ENCODE measurements around the gene SLC2A6. TPM values are rescaled to one million over a fixed set of nuclear protein-coding genes. Genes with fewer than 3 reads are reported as not detected.

The SLC2A6 gene
- total RNA-seq, 2 donors from 2014 or later = 1.5 to 3.4 TPM

DNA sequence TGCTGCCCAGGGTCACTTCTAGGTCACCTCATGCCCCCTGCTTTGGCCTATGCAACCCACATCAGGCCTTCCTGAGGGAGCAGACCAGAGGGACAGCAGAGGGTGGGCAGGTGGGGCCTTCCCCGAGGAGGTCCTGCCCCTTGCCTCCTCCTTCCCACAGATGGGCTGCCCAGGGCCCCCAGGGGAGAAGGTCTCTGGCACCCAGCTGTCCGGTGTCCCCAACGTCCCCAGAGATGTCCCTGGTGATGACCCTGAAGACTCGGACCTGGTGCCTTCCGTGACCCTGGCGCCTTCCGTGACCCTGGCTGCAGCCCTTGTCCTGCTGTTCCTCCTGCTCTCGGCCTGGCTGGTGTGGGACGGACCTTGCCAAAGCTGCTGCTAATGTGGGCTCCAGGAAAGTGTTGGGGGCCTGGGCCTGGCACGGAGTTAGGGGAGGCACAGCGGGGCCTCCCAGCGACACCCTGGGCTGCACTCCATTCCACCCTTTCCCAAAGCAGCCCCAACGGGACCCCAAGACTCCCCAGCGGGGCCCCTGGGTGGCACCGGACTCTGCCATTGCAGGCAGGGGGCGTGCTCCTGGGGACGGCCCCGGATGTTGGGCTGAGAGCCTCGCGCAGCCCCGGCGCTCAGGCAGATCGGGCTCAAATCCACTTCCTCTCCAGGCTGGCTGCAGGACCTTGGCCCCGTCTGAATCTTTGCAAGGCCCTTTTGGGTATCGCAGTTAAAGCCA, 6.8 kb upstream of the SLC2A6 start:
- peak; percentile 27 for ATAC-seq
- H3K27ac Mint-ChIP-seq = no peak overlapping the region
- no peak for DNase-seq
- peaks cover 3% of the 10 kb centered on the region for H3K4me1 Mint-ChIP-seq
- peaks cover 27% of the 10 kb centered on the region for H3K27me3 Mint-ChIP-seq
- no peaks in the 10 kb centered on the region for H3K9me3 ChIP-seq (ENCODE audit: control insufficient read depth, low read length, poor library complexity, severe bottlenecking)
- peak overlapping the region; percentile 39 for H3K4me3 Mint-ChIP-seq
- no peaks in the 10 kb centered on the region for H3K36me3 Mint-ChIP-seq (ENCODE audit: low read depth)

DNA sequence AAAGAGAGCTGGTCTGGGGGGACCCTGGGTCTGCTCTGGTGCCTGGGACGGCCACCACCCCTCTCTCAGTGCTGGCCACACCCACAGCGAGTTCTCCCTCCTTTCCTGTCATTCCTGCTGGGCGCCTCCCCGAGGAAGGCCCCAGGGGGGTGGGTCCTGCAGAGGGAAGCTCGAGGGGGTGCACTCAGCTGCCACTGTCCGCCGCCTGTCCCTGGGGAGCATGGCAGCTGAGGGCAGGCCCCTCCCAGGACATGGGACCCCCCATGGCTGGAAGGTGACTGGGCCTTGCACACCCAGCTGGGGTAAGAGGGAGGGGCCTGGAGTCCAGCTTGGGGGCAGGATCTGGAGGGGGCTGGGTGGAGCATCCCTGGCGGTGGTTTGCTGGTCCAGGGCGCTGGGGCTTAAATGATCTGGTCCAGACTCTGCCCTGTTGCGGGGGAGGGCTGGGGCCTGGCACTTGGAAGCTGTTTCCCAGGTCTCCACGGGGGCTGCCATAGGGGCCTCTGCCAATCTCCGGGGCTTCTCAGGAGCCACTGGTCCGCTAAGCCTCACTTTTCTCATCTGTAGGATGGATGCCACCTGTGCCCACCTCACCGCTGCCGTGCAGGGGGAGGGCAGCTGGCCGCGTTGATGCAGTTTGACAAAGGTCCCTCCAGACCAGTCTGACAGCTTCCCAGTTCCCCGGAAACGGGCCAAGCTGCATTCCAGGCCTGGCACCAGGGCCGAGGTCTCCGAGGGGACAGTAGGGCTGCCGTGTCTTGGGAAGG, 6.0 kb upstream of the SLC2A6 start:
- no peaks in the 10 kb centered on the region for H3K36me3 Mint-ChIP-seq (ENCODE audit: low read depth)
- no peaks in the 10 kb centered on the region for H3K9me3 ChIP-seq (ENCODE audit: control insufficient read depth, low read length, poor library complexity, severe bottlenecking)
- no peak overlapping the region for H3K27ac Mint-ChIP-seq
- peaks cover 5% of the 10 kb centered on the region for H3K4me1 Mint-ChIP-seq
- no peak for ATAC-seq
- H3K4me3 Mint-ChIP-seq = no peak overlapping the region
- no peak for DNase-seq
- H3K27me3 Mint-ChIP-seq = peaks cover 26% of the 10 kb centered on the region

DNA sequence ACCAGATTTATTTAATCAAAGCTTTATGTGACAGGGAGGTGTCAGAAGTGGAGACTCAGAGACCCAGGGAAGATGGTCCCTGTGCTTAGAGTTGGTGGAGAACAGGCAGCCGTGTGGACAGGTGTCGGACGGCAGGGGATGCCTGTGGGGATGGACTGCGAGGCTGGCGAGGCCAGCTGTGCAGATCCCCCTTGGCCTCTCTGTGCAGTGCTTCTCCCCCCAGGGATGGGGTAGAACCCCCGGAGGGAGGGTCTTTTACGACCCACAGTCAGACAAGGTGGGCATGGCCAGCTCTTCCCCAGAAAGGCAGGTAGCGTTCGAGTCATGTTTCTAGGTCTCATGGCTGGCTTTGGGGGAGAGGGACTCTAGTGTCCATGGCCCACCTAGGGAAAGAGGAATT, 4.7 kb upstream of the SLC2A6 start:
- no peak overlapping the region for H3K4me3 Mint-ChIP-seq
- H3K27me3 Mint-ChIP-seq = peaks cover 19% of the 10 kb centered on the region
- no peaks in the 10 kb centered on the region for H3K36me3 Mint-ChIP-seq (ENCODE audit: low read depth)
- H3K9me3 ChIP-seq (ENCODE audit: control insufficient read depth, low read length, poor library complexity, severe bottlenecking) = no peaks in the 10 kb centered on the region
- ATAC-seq (no peak), DNase-seq (no peak)
- H3K4me1 Mint-ChIP-seq = peaks cover 10% of the 10 kb centered on the region
- H3K27ac Mint-ChIP-seq = no peak overlapping the region

DNA sequence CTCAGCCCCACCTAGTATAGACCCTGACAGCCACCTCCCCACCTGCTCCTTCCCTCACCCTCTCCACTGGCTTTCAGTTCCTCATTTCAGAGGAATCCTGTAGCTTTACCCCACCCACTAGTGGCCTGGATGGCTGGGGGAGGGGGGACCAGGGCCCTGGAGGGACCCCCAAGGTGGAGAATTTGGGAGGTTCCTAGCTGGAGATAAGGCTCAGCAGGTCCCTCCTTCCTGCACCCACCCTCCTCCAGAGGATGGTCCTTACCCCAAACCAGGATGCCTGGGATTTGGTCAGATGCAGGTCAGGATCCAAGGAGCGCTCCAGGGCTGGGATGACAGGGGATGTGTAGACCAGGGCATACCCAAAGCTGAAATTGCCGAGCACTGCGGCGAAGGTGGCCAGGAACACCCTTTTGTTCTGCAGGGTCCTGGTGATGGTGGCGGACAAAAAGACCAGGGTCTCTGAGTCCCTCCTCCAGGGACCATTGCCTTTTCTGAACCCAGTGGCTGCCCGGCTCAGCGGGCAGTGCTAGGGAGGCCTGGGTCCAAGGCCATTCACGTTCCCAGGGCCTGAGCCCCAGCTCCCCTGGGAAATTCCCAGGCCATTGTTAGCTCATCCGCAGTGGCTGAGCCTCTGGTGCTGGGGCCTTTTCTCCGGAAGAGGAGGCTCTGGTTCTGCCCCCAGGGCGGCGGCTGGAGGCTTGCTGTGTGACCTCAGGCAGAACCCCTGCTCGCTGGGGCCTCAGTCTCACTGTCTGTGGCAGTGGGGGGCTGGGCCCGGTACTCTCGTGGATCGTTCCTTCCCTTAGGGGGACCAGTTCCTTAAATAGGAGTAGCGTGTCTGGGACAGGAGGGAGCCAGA, 678 bp downstream of the SLC2A6 start:
- H3K9me3 ChIP-seq (ENCODE audit: control insufficient read depth, low read length, poor library complexity, severe bottlenecking) = no peaks in the 10 kb centered on the region
- Mint-ChIP-seq H3K36me3 (ENCODE audit: low read depth) (no peaks in the 10 kb centered on the region), H3K4me3 (peak overlapping the region; percentile 85), H3K27me3 (peaks cover 8% of the 10 kb centered on the region), H3K4me1 (peaks cover 6% of the 10 kb centered on the region), H3K27ac (no peak overlapping the region)
- DNase-seq (no peak), ATAC-seq (peak; percentile 11)

DNA sequence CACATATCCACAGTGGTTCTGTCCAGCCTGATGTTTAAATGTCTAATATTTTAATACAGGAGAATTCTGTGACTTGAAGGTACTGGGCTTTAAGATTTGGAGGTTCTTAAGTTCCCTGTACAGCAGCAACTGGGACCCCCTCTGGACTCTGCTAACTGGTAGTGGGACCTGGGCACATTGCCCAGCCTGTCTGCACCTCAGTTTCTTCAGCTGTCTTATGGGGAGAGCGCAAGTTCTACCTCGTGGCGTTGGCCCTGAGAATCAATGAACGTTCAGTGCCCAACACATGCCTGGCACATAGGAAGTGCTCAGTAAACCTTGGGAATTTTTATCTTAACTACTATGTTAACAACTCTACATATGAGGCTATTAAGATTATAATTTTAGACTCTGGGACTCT, 1.4 kb downstream of the SLC2A6 start:
- no peak overlapping the region for H3K27ac Mint-ChIP-seq
- DNase-seq (no peak), ATAC-seq (no peak)
- H3K36me3 Mint-ChIP-seq (ENCODE audit: low read depth) = no peaks in the 10 kb centered on the region
- peaks cover 5% of the 10 kb centered on the region for H3K27me3 Mint-ChIP-seq
- no peaks in the 10 kb centered on the region for H3K9me3 ChIP-seq (ENCODE audit: control insufficient read depth, low read length, poor library complexity, severe bottlenecking)
- H3K4me1 Mint-ChIP-seq = peaks cover 6% of the 10 kb centered on the region
- peak overlapping the region; percentile 85 for H3K4me3 Mint-ChIP-seq

DNA sequence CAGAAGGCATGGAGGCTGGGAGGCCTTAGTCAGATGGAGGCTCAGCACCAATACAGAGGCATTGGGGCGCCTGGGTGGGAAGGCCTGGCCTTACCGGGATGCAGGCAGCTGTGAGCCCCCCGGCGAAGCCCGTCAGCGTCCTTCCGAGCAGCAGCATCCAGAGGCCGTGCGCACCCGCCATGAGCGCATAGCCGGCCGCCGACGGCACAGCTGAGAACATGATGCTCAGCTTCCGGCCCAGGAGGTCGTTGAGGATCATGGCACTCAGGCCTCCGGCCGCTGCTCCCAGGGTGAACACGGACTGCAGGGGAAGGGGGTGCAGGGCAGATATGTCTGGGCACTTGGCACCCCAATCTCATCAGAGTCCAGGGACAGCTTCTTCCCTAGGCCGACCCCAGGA, 2.0 kb downstream of the SLC2A6 start:
- no peak for ATAC-seq
- Mint-ChIP-seq H3K4me3 (no peak overlapping the region), H3K27ac (no peak overlapping the region), H3K27me3 (peaks cover under 1% of the 10 kb centered on the region), H3K36me3 (ENCODE audit: low read depth) (no peaks in the 10 kb centered on the region), H3K4me1 (peaks cover 6% of the 10 kb centered on the region)
- no peaks in the 10 kb centered on the region for H3K9me3 ChIP-seq (ENCODE audit: control insufficient read depth, low read length, poor library complexity, severe bottlenecking)
- no peak for DNase-seq

DNA sequence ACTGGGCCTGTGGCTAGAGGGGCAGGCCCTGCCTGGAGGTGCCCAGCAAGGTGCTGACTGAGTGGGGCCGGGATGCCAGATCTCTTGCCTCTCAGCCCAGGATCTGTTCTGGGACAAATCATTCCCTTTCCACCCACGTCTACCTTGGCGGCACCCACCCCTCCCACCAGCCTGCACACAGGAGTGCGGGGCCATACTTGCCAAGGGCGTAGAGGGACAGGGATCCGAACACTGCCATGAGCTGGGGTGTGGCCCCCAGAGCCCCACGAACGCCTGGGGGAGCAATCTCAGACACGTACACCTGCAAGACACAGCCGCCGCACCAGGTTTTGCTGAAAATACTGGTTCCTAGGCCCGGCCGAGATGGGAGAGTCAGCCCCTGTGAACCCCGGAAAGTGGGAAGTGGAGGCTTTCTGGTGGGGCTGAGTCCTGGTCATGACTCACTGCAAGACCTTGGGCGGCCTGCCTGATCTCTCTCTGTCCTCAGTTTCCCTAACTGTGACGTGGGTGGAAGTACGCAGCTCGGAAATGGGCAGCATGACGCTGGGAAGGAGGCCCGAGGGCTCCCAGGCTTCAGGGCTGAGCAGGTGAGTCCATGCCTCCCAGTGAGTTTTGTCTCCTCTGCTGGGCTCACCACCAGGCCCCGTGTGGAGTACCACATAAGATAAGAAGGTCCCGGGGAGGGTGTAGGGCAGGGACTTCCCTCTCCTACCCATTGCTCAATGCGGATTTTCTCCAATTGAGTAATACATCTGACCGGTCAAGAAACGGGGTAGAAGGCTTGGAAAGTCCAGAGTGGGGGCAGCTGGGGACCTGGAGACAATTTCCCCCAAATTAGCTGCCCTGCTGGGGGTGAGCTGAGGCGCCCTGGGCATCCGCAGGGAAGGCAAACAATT, 2.6 kb downstream of the SLC2A6 start:
- Mint-ChIP-seq H3K27me3 (no peaks in the 10 kb centered on the region), H3K36me3 (ENCODE audit: low read depth) (no peaks in the 10 kb centered on the region), H3K27ac (no peak overlapping the region), H3K4me3 (no peak overlapping the region), H3K4me1 (peaks cover 6% of the 10 kb centered on the region)
- no peak for ATAC-seq
- DNase-seq = no peak
- no peaks in the 10 kb centered on the region for H3K9me3 ChIP-seq (ENCODE audit: control insufficient read depth, low read length, poor library complexity, severe bottlenecking)

DNA sequence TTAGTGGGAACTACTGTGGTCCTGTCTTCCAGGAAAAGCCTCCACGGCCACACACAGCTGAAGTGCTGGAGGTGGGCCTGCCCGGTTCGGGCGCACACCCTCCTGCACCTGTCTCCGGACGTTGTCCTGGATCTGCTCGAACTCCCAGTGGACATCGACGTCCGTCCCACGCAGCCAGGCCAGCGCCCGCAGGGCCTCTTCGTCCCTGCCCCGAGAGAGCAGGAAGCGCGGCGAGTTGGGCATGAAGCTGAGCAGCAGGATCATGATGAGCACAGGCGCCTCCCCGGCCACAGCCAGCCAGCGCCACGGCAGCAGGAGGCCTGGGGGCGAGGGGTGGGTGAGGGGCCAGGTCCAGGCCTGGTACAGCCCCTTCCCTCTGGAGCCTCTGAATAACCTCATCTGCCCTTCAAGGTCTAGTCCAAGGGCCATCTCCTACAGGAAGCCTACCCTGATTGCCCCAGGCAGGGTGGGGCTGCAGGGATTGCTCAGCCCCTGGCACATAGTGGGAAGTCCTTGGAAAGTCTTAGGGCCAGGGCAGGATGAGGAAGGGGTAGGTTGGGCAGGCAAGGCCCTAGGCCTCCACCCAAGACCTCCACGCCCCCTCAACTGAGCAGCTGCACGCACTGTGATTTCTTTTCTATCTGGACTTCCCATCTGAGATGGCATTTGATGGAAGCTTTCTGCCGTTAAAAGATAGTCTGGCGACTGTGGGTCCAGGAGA, 3.4 kb downstream of the SLC2A6 start:
- ATAC-seq (no peak), DNase-seq (no peak)
- no peaks in the 10 kb centered on the region for H3K27me3 Mint-ChIP-seq
- peaks cover 6% of the 10 kb centered on the region for H3K4me1 Mint-ChIP-seq
- no peaks in the 10 kb centered on the region for H3K9me3 ChIP-seq (ENCODE audit: control insufficient read depth, low read length, poor library complexity, severe bottlenecking)
- no peak overlapping the region for H3K27ac Mint-ChIP-seq
- H3K36me3 Mint-ChIP-seq (ENCODE audit: low read depth) = no peaks in the 10 kb centered on the region
- H3K4me3 Mint-ChIP-seq = no peak overlapping the region

DNA sequence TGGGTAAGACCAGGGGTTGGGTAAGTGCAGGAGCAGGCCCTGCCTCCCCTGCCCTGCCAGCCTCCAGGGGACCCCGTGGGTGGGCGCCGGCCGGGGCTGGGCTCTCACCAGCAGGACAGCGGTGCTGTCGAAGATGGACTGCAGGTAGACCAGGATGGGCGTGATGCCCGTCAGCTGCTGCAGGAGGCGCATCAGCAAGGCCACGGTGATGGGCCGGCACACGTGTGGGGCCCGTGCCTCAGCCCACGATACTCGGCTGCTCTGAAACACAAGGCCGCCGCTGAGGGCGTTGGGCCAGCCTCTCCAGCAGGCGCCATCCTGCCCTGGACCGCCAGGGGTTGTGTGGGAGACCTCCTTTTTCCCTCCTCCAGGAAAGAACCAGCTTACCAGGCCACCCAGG, 4.0 kb downstream of the SLC2A6 start:
- Mint-ChIP-seq H3K27ac (no peak overlapping the region), H3K4me1 (peaks cover 5% of the 10 kb centered on the region), H3K36me3 (ENCODE audit: low read depth) (no peaks in the 10 kb centered on the region), H3K4me3 (no peak overlapping the region), H3K27me3 (no peaks in the 10 kb centered on the region)
- H3K9me3 ChIP-seq (ENCODE audit: control insufficient read depth, low read length, poor library complexity, severe bottlenecking) = no peaks in the 10 kb centered on the region
- ATAC-seq (no peak), DNase-seq (no peak)

DNA sequence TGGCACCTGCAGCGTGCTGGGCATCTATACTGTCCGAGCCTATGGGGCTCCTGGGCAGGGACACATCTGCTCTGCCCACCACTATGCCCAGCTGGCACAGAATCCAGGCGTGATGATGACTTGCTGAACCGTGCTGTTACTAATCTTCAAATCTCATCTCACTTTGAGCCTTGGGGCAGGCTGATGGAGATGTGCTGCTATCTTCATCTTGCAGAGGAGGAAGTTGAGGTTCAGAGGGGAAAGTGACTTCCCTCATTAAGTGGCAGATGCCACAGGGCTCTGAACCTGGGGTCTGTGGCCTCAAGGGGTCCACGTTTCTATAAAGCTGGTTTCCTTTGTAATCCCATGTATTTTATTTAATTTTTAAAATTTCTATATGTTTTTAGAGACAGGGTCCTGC, 4.7 kb downstream of the SLC2A6 start:
- Mint-ChIP-seq H3K4me1 (peaks cover under 1% of the 10 kb centered on the region), H3K27me3 (no peaks in the 10 kb centered on the region), H3K4me3 (no peak overlapping the region), H3K36me3 (ENCODE audit: low read depth) (no peaks in the 10 kb centered on the region), H3K27ac (no peak overlapping the region)
- DNase-seq (no peak), ATAC-seq (no peak)
- H3K9me3 ChIP-seq (ENCODE audit: control insufficient read depth, low read length, poor library complexity, severe bottlenecking) = no peaks in the 10 kb centered on the region

DNA sequence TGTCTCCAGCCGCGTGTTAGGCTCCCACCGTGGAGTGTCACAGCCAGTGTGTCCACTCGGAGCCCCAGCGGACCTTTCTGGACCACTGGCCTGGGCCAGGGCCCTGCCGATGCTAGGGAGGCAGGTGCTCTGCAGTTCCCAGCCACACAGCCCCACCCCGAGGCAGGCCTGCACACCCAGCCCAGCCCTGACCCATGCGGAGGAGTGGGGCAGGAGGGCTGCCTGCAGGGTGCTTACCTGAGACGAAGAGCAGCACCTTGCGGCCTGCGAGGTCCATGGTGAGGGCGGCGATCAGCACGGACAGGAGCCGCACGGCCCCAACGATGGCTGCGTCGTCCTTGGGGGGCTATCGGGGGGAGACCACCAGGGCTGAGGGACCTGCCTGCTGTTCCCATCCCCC, 5.2 kb downstream of the SLC2A6 start:
- H3K27ac Mint-ChIP-seq = no peak overlapping the region
- no peak overlapping the region for H3K4me3 Mint-ChIP-seq
- DNase-seq (no peak), ATAC-seq (no peak)
- H3K9me3 ChIP-seq (ENCODE audit: control insufficient read depth, low read length, poor library complexity, severe bottlenecking) = no peaks in the 10 kb centered on the region
- H3K36me3 Mint-ChIP-seq (ENCODE audit: low read depth) = no peaks in the 10 kb centered on the region
- no peaks in the 10 kb centered on the region for H3K27me3 Mint-ChIP-seq
- no peaks in the 10 kb centered on the region for H3K4me1 Mint-ChIP-seq

DNA sequence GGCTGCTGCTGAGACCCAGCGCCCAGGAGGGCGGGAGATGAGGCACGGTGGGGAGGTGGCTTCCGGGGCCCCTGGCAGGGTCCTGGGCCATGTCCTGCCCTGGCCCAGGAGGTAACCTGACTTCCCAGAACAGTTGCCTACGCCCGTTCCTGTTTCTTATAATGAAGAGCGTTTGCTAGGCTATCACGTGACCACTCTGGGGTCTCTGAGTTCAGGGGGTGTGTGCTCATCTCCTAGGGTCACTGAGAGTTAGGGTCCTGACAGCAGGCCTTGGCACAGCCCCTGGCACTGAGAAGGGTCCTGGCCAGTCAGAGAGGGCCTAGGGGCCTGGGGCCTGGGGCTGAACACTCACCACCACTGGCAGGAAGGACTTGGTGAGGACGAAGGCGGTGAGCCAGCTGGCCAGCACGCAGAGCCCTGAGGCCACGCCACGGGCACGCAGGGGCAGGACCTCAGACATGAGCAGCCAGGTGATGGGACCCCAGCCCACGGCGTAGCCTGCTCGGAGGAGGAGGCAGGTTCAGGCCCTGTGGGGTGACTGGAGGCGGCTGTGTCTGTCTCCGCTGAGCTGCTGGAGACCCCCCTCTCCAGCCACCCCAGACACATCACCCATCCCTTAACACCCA, 6.0 kb downstream of the SLC2A6 start:
- Mint-ChIP-seq H3K4me1 (no peaks in the 10 kb centered on the region), H3K36me3 (ENCODE audit: low read depth) (no peaks in the 10 kb centered on the region), H3K27me3 (no peaks in the 10 kb centered on the region), H3K4me3 (no peak overlapping the region), H3K27ac (no peak overlapping the region)
- ATAC-seq = no peak
- H3K9me3 ChIP-seq (ENCODE audit: control insufficient read depth, low read length, poor library complexity, severe bottlenecking) = no peaks in the 10 kb centered on the region
- DNase-seq = no peak

All from T-helper 17 cell (primary cell).